GM23338 (cell line): ENCODE data around the gene CYP27A1.

Source experiments
- EZH2 ChIP-seq: fragments of 200-600 bp; sonication (generic); IDR thresholded peaks from one replicate; pipeline ENCODE4 v1.8.0; 2017; ENCODE audit warnings: antibody characterized with exemption, mild to moderate bottlenecking, low read depth; ENCODE audit not compliant: unreplicated experiment
- EZH2phosphoT487 ChIP-seq: fragments of 200-600 bp; sonication (generic); IDR thresholded peaks from one replicate; pipeline ENCODE4 v1.8.1; 2018; ENCODE audit warnings: antibody characterized with exemption; ENCODE audit not compliant: unreplicated experiment
- JUNB ChIP-seq: IDR thresholded peaks from one replicate; pipeline ENCODE4 v1.6.1; 2016; ENCODE audit warnings: antibody characterized with exemption; ENCODE audit not compliant: unreplicated experiment
- POLR2AphosphoS5 ChIP-seq: IDR thresholded peaks from 2 replicates; pipeline ENCODE4 v1.6.1; 2016; ENCODE audit warnings: antibody characterized with exemption, low read depth
- TF ChIP-seq, protein P1 (sequence below), 2 experiments: fragments of 200-600 bp in 1 of 2; sonication (generic) in 1 of 2; conservative IDR thresholded peaks; 2 replicates each; pipeline versions ENCODE4 v1.5.1 to v1.6.1; 2016 to 2017; ENCODE audit warnings: antibody characterized with exemption in 2 of 2, low read depth in 2 of 2, mild to moderate bottlenecking in 2 of 2, moderate library complexity in 1 of 2
- TF ChIP-seq, protein P2 (sequence below): IDR thresholded peaks from one replicate; pipeline ENCODE4 v1.6.1; 2018; ENCODE audit warnings: antibody characterized with exemption; ENCODE audit not compliant: unreplicated experiment

- TF ChIP-seq, protein P1, sequence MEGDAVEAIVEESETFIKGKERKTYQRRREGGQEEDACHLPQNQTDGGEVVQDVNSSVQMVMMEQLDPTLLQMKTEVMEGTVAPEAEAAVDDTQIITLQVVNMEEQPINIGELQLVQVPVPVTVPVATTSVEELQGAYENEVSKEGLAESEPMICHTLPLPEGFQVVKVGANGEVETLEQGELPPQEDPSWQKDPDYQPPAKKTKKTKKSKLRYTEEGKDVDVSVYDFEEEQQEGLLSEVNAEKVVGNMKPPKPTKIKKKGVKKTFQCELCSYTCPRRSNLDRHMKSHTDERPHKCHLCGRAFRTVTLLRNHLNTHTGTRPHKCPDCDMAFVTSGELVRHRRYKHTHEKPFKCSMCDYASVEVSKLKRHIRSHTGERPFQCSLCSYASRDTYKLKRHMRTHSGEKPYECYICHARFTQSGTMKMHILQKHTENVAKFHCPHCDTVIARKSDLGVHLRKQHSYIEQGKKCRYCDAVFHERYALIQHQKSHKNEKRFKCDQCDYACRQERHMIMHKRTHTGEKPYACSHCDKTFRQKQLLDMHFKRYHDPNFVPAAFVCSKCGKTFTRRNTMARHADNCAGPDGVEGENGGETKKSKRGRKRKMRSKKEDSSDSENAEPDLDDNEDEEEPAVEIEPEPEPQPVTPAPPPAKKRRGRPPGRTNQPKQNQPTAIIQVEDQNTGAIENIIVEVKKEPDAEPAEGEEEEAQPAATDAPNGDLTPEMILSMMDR (conservative IDR thresholded peaks at IDR 0.05; ENCODE audit: low read depth in 2 of 2), result no peak
- TF ChIP-seq EZH2 (no peak), JUNB (no peak), POLR2AphosphoS5 (no peak), EZH2phosphoT487 (no peak)
- TF ChIP-seq, protein P2, sequence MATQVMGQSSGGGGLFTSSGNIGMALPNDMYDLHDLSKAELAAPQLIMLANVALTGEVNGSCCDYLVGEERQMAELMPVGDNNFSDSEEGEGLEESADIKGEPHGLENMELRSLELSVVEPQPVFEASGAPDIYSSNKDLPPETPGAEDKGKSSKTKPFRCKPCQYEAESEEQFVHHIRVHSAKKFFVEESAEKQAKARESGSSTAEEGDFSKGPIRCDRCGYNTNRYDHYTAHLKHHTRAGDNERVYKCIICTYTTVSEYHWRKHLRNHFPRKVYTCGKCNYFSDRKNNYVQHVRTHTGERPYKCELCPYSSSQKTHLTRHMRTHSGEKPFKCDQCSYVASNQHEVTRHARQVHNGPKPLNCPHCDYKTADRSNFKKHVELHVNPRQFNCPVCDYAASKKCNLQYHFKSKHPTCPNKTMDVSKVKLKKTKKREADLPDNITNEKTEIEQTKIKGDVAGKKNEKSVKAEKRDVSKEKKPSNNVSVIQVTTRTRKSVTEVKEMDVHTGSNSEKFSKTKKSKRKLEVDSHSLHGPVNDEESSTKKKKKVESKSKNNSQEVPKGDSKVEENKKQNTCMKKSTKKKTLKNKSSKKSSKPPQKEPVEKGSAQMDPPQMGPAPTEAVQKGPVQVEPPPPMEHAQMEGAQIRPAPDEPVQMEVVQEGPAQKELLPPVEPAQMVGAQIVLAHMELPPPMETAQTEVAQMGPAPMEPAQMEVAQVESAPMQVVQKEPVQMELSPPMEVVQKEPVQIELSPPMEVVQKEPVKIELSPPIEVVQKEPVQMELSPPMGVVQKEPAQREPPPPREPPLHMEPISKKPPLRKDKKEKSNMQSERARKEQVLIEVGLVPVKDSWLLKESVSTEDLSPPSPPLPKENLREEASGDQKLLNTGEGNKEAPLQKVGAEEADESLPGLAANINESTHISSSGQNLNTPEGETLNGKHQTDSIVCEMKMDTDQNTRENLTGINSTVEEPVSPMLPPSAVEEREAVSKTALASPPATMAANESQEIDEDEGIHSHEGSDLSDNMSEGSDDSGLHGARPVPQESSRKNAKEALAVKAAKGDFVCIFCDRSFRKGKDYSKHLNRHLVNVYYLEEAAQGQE, result no peak
These were observed 45.4 kb upstream of the CYP27A1 start for GRCh38 chr2:218736531-218736930.
